C4-2B (cell line): Measurements from ENCODE around the gene ADAMTS7.

Experiments
- CTCF ChIP-seq: fragments of 450-650 bp; conservative IDR thresholded peaks from 2 replicates; pipeline ENCODE4 v1.5.1; 2017; ENCODE audit warnings: mild to moderate bottlenecking
- ZFX ChIP-seq: fragments of 450-650 bp; IDR thresholded peaks from 2 replicates; pipeline ENCODE4 v1.6.1; 2017

GRCh38 chr15:78761891-78762385, 49.3 kb downstream of the ADAMTS7 start:
- TF ChIP-seq CTCF (no peak), ZFX (no peak)
